Nephron progenitor cell (in vitro differentiated cells): Measurements from ENCODE around the gene RHCG.

Experiments
- DNase-seq: peaks from one replicate; pipeline ENCODE4 v3.0.0; 2021
- H3K27ac Mint-ChIP-seq: 2 replicates; pipeline ENCODE4 v1.8.0; 2021; ENCODE audit warnings: mild to moderate bottlenecking, moderate library complexity, mixed read lengths
- H3K27me3 Mint-ChIP-seq: 2 replicates; pipeline ENCODE4 v1.8.0; 2021; ENCODE audit warnings: mild to moderate bottlenecking, low read depth, mixed read lengths; ENCODE audit not compliant: poor library complexity
- H3K36me3 Mint-ChIP-seq: 2 replicates; pipeline ENCODE4 v1.8.0; 2021; ENCODE audit warnings: low read depth, mixed read lengths
- H3K4me1 Mint-ChIP-seq: 2 replicates; pipeline ENCODE4 v1.8.0; 2021; ENCODE audit warnings: mixed read lengths
- H3K4me3 Mint-ChIP-seq: 2 replicates; pipeline ENCODE4 v1.8.0; 2021; ENCODE audit warnings: mild to moderate bottlenecking, moderate library complexity, mixed read lengths
- H3K9me3 Mint-ChIP-seq: 2 replicates; pipeline ENCODE4 v1.8.0; 2021; ENCODE audit warnings: mild to moderate bottlenecking, moderate library complexity, mixed read lengths
- TF ChIP-seq, protein P1 (sequence below): fragments of 200-600 bp; sonication (generic); IDR thresholded peaks from 2 replicates; pipeline ENCODE4 v1.5.0; 2021; ENCODE audit warnings: antibody characterized with exemption

Gene RHCG

DNA sequence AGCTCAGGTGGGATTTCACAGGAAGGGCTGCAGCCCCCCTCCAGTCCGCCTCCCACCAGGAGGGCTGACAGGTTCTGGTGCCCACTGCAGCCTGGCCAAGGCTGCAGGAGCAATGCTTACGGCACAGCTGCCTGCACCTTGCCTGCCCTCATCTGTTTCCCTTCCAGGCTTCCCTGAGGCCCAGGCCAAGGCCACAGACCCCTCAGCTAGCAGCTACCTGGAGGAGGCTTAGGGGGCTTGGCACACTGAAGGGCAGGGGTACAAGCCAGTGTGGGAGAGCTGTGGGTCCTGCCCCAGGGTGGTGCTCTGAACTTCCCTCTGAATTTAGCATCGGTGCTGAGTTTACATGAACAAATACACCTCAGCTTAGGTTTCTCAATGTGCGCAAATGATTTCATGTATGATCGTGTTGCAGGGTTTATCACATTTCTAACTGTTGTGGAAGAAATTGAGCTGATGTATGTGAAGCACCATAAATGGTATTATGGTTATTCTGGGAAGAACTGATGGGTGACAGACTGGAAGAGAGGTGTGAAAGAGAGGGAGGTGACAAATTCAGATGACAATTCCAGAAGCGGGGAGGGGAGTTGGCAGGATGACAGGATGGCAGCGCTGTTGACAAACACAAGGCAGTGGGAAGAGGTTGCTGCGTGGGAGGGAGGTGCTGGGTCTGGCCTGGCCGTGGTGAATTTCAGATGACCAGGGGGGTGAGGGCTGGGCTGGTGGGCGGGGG, 6.1 kb downstream of the RHCG start:
- Mint-ChIP-seq H3K9me3 (no peaks in the 10 kb centered on the region), H3K4me1 (peaks cover 12% of the 10 kb centered on the region), H3K36me3 (no peaks in the 10 kb centered on the region), H3K27ac (no peak overlapping the region), H3K4me3 (no peak overlapping the region), H3K27me3 (peaks cover 86% of the 10 kb centered on the region)
- TF ChIP-seq, protein P1, sequence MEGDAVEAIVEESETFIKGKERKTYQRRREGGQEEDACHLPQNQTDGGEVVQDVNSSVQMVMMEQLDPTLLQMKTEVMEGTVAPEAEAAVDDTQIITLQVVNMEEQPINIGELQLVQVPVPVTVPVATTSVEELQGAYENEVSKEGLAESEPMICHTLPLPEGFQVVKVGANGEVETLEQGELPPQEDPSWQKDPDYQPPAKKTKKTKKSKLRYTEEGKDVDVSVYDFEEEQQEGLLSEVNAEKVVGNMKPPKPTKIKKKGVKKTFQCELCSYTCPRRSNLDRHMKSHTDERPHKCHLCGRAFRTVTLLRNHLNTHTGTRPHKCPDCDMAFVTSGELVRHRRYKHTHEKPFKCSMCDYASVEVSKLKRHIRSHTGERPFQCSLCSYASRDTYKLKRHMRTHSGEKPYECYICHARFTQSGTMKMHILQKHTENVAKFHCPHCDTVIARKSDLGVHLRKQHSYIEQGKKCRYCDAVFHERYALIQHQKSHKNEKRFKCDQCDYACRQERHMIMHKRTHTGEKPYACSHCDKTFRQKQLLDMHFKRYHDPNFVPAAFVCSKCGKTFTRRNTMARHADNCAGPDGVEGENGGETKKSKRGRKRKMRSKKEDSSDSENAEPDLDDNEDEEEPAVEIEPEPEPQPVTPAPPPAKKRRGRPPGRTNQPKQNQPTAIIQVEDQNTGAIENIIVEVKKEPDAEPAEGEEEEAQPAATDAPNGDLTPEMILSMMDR, result no peak
- no peak for DNase-seq

DNA sequence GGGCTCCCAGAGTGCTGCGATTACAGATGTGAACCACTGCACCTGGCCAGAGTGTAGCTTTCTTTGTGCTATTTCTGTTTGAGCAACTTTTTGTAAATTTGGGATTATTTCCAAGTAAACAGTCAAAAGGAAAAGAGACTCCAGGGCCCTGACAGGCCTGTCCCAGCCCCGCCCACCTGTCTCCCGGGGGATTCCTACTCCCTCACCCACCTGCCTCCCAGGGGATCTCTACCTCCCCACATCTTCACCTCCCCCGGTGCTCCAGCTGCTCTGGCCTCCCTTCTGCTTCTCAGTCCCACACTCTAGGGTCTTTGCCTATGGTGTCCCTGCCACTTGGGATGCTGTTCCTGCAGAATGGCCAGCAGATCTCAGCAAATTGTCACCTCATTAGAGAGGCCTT, 7.0 kb downstream of the RHCG start:
- Mint-ChIP-seq H3K27me3 (peaks cover 86% of the 10 kb centered on the region), H3K27ac (no peak overlapping the region), H3K9me3 (no peaks in the 10 kb centered on the region), H3K4me3 (no peak overlapping the region), H3K36me3 (no peaks in the 10 kb centered on the region), H3K4me1 (peaks cover 12% of the 10 kb centered on the region)
- TF ChIP-seq, protein P1, result no peak
- DNase-seq, result no peak

DNA sequence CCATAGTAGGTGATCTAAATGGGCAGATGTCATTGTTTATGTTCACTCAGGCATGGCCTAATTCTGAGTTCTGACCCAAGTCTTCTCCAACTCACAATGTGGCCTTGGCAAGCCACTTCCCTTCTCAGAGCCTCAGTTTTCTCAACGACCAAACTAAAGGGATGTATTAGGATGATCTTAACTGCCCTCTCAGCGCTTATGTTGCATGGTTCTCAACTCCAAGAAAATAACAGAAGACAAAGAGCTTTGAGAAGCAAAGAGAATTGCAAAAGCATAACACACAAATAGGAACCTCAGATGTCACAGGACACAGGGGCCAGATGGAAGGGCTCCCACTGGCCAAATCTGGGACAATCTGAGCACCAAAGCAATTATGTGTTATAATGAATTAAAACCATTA, 8.6 kb downstream of the RHCG start:
- peaks cover 12% of the 10 kb centered on the region for H3K4me1 Mint-ChIP-seq
- no peaks in the 10 kb centered on the region for H3K9me3 Mint-ChIP-seq
- TF ChIP-seq, protein P1, result no peak
- H3K27me3 Mint-ChIP-seq, result peaks cover 86% of the 10 kb centered on the region
- H3K27ac Mint-ChIP-seq, result no peak overlapping the region
- no peak for DNase-seq
- H3K36me3 Mint-ChIP-seq, result no peaks in the 10 kb centered on the region
- H3K4me3 Mint-ChIP-seq, result no peak overlapping the region

DNA sequence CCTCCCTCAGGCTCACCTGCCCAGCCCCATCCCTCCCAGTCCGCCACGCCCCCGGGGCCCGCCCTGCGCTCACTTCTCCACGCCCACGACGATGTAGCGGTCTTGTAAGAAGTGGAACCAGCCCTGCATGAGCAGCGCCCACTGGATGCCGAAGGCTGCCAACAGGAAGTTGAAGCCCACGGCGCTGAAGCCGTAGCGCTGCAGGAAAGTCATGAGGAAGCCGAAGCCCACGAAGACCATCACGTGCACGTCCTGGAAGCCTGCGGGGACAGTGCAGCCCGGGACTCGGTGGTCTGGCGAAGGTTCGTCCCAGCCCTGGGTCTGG, 9.7 kb downstream of the RHCG start:
- Mint-ChIP-seq H3K4me3 (no peak overlapping the region), H3K36me3 (no peaks in the 10 kb centered on the region), H3K4me1 (peaks cover 12% of the 10 kb centered on the region), H3K27ac (no peak overlapping the region), H3K9me3 (no peaks in the 10 kb centered on the region), H3K27me3 (peaks cover 90% of the 10 kb centered on the region)
- DNase-seq, result no peak
- TF ChIP-seq, protein P1, result no peak

DNA sequence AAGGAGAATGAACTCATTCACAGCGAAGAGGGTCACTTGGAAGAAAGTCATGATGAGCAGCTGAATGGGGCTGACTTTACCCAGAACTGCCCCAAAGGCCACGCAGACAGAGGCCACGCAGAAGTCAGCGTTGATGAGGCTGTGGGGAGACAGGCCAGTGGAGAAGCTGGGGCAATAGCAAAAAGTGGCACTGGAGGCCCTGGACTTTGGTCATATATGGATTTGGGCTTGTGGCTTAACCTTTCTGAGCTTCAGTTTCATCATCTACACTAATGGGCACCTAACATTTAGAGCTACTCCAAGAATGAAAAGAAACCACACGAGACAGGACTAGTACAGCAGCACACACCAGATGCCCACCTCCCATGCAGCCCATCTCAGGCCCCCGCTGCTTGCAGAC, 13.3 kb downstream of the RHCG start:
- no peaks in the 10 kb centered on the region for H3K4me1 Mint-ChIP-seq
- H3K27ac Mint-ChIP-seq, result no peak overlapping the region
- DNase-seq, result no peak
- H3K36me3 Mint-ChIP-seq, result no peaks in the 10 kb centered on the region
- no peak overlapping the region for H3K4me3 Mint-ChIP-seq
- H3K27me3 Mint-ChIP-seq, result peaks cover 98% of the 10 kb centered on the region
- TF ChIP-seq, protein P1, result no peak
- H3K9me3 Mint-ChIP-seq, result no peaks in the 10 kb centered on the region

DNA sequence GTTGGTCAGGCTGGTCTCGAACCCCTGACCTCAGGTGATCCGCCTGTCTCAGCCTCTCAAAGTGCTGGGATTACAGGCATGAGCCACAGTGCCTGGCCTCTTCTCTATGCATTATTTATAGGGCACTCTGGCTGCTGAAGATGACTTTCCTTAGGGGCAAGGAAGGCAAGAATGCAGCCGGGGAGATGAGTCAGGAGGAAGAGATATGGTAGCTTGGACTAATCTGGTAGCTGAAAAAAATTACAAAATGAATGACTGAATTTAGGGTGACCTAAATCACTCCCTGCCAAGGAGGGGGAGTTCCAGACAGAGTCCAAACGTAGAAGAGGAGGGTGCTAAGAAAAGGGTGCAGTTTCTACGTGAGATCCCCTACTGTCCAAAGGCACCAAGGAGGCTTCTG, 14.2 kb downstream of the RHCG start:
- no peaks in the 10 kb centered on the region for H3K9me3 Mint-ChIP-seq
- H3K27me3 Mint-ChIP-seq, result peaks cover 98% of the 10 kb centered on the region
- TF ChIP-seq, protein P1, result no peak
- no peaks in the 10 kb centered on the region for H3K36me3 Mint-ChIP-seq
- DNase-seq, result no peak
- no peaks in the 10 kb centered on the region for H3K4me1 Mint-ChIP-seq
- H3K27ac Mint-ChIP-seq, result no peak overlapping the region
- H3K4me3 Mint-ChIP-seq, result no peak overlapping the region
